ENCODE measurements around the gene JAZF1.

The JAZF1 gene

GRCh38 chr7:27808626-27809025 lies 372.0 kb downstream of the JAZF1 start:
- peak; percentile 6 for FAIRE-seq

GRCh38 chr7:27804139-27804538 lies 376.5 kb downstream of the JAZF1 start:
- no peak for FAIRE-seq

GRCh38 chr7:27802999-27803398 lies 377.6 kb downstream of the JAZF1 start:
- FAIRE-seq = peak; percentile 27

- FAIRE-seq = no peak
Observed at GRCh38 chr7:27799212-27799611, 381.4 kb downstream of the JAZF1 start.

GRCh38 chr7:27795977-27796376 lies 384.6 kb downstream of the JAZF1 start:
- FAIRE-seq = no peak

GRCh38 chr7:27793780-27794179 lies 386.8 kb downstream of the JAZF1 start:
- FAIRE-seq = no peak

GRCh38 chr7:27788437-27788836 lies 392.2 kb downstream of the JAZF1 start:
- FAIRE-seq = no peak

- no peak for FAIRE-seq
Observed at GRCh38 chr7:27784399-27785053, 396.1 kb downstream of the JAZF1 start.

- no peak for FAIRE-seq
Observed at GRCh38 chr7:27782849-27783248, 397.7 kb downstream of the JAZF1 start.

- FAIRE-seq = no peak
Observed at GRCh38 chr7:27781188-27781587, 399.4 kb downstream of the JAZF1 start.

All from A204.1 (cell line).